Stomach (tissue), 9 donors: ENCODE data around the gene CDKN1C. TPM values are rescaled to one million over a fixed set of nuclear protein-coding genes. Genes with fewer than 3 reads are reported as not detected.

ENCODE experiments used
- DNase-seq, 2 donors: peaks; one replicate each; pipeline versions ENCODE4 v3.0.0 to v3.0.0-alpha.2; 2013 to 2019
- H3K27ac ChIP-seq, 5 donors: fragments of 200-600 bp in 4 of 5; sonication (generic) in 4 of 5; one replicate each; pipeline ENCODE4 v1.5.1; 2013 to 2019; ENCODE audit warnings: mild to moderate bottlenecking in 1 of 5, moderate library complexity in 1 of 5
- H3K27me3 ChIP-seq, 3 donors: fragments of 200-600 bp; sonication (generic); one replicate each; pipeline ENCODE4 v1.5.1; 2017 to 2019; ENCODE audit warnings: mixed run types in 1 of 3
- H3K36me3 ChIP-seq, 4 donors: fragments of 200-600 bp; sonication (generic); 1 replicate in 3 of 4; 2 replicates in 1 of 4; pipeline ENCODE4 v1.5.1; 2016 to 2019
- H3K4me1 ChIP-seq, 4 donors: fragments of 200-600 bp; sonication (generic); one replicate each; pipeline ENCODE4 v1.5.1; 2016 to 2019
- H3K4me3 ChIP-seq, 4 donors: fragments of 200-600 bp; sonication (generic) in 3 of 4; one replicate each; pipeline ENCODE4 v1.5.1; 2016 to 2019; ENCODE audit warnings: mild to moderate bottlenecking in 1 of 4
- H3K9me3 ChIP-seq, 4 donors: fragments of 200-600 bp; sonication (generic); one replicate each; pipeline ENCODE4 v1.5.1; 2016 to 2019
- CTCF ChIP-seq, 7 experiments: fragments of 450-650 bp in 4 of 7; fragments of 200-600 bp in 3 of 7; sonication (generic) in 3 of 7; IDR thresholded peaks; one replicate each; pipeline ENCODE4 v1.5.1; 2016 to 2019; ENCODE audit warnings: antibody characterized with exemption in 7 of 7, control low read depth in 2 of 7, mild to moderate bottlenecking in 1 of 7
- EP300 ChIP-seq: sonication (generic); formaldehyde crosslinking; IDR thresholded peaks from one replicate; pipeline ENCODE4 v1.6.1; 2017; ENCODE audit warnings: antibody characterized with exemption
- POLR2A ChIP-seq, 4 donors: fragments of 450-650 bp; IDR thresholded peaks; one replicate each; pipeline ENCODE4 v1.6.1; 2016; ENCODE audit warnings: antibody characterized with exemption in 4 of 4, control low read depth in 2 of 4, mild to moderate bottlenecking in 1 of 4, moderate library complexity in 1 of 4
- POLR2AphosphoS5 ChIP-seq, 3 donors: sonication (generic); formaldehyde crosslinking; IDR thresholded peaks; one replicate each; pipeline ENCODE4 v1.6.1; 2016; ENCODE audit warnings: antibody characterized with exemption in 3 of 3
- WGBS, 5 donors: extraction: QIAGEN DNeasy Blood & Tissue Kit in 3 of 5; methylation state at CpG; one replicate each; pipeline versions ENCODE4 v1.1.5 to v1.1.7; 2013 to 2018; 5-methylcytosine and 5-hydroxymethylcytosine counted together
- intact Hi-C: fragments of 100-400 bp; cut with DNase I; formaldehyde crosslinking; loops from one replicate; pipeline ENCODE4 v1.15.1; 2023; ENCODE audit warnings: low total_unique reads
- polyA plus RNA-seq, 3 donors: library from polyadenylated mRNA; stranded (reverse); fragments of 200-250 nt; gene quantifications; one replicate each; pipeline ENCODE4 v1.2.3, GENCODE V29; 2013
- total RNA-seq, 5 donors: library from RNA; depleted of rRNA; stranded (reverse); fragments of >200 nt; gene quantifications; one replicate each; pipeline versions ENCODE4 v1.1.0 to v1.2.3, GENCODE V29; 2014 to 2016
- donor health status: healthy with polysubstance abuse.
- donor health status: Bipolar disorder and iron deficiency.
- donor health status: healthy.

CDKN1C gene
- total and polyA plus RNA-seq, 8 donors = 10.5 to 99.1 (median 42.3) TPM

GRCh38 chr11:2844116-2844842 lies 41.3 kb downstream of the CDKN1C start:
- no peaks in the 10 kb centered on the region for H3K9me3 ChIP-seq
- H3K36me3 ChIP-seq = peaks cover 0 to 10% (median 5%) of the 10 kb centered on the region in 4 donors
- TF ChIP-seq CTCF (IDR thresholded peaks at IDR 0.05) (no peak), EP300 (no peak), POLR2AphosphoS5 (IDR thresholded peaks at IDR 0.05) (no peak), POLR2A (IDR thresholded peaks at IDR 0.05) (no peak)
- DNase-seq = no peak
- H3K4me3 ChIP-seq = no peak overlapping the region
- no peaks in the 10 kb centered on the region for H3K4me1 ChIP-seq
- intact Hi-C loops = no loop called here
- no peaks in the 10 kb centered on the region for H3K27me3 ChIP-seq
- 79 to 88% (median 85%) methylated on average over 15 to 19 of the region's 19 CpGs for WGBS, 5 donors
- no peak overlapping the region for H3K27ac ChIP-seq

- Histone ChIP-seq H3K4me1 (no peaks in the 10 kb centered on the region), H3K27me3 (no peaks in the 10 kb centered on the region), H3K9me3 (no peaks in the 10 kb centered on the region), H3K27ac (no peak overlapping the region), H3K4me3 (no peak overlapping the region), H3K36me3 (peaks cover 0 to 10% (median 5%) of the 10 kb centered on the region in 4 donors)
- TF ChIP-seq POLR2A (IDR thresholded peaks at IDR 0.05) = no peak
- no peak for TF ChIP-seq EP300
- no peak for TF ChIP-seq CTCF (IDR thresholded peaks at IDR 0.05)
- no peak for TF ChIP-seq POLR2AphosphoS5 (IDR thresholded peaks at IDR 0.05)
- WGBS, 5 donors = 73 to 88% (median 74%) methylated on average over 14 of the region's 14 CpGs
- intact Hi-C loops = no loop called here
- DNase-seq = no peak
Measured at GRCh38 chr11:2843551-2843950, 42.0 kb downstream of the CDKN1C start.

- no peak for DNase-seq
- Histone ChIP-seq H3K9me3 (no peaks in the 10 kb centered on the region), H3K27ac (no peak overlapping the region), H3K27me3 (no peaks in the 10 kb centered on the region), H3K36me3 (peaks cover 0 to 3% (median 1%) of the 10 kb centered on the region in 4 donors), H3K4me3 (no peak overlapping the region), H3K4me1 (peaks cover 0 to 3% (median 1%) of the 10 kb centered on the region in 4 donors)
- WGBS, 5 donors = 81 to 91% (median 88%) methylated on average over 14 to 16 of the region's 16 CpGs
- intact Hi-C loops = no loop called here
- TF ChIP-seq POLR2AphosphoS5 (IDR thresholded peaks at IDR 0.05) (no peak), EP300 (no peak), POLR2A (IDR thresholded peaks at IDR 0.05) (no peak), CTCF (IDR thresholded peaks at IDR 0.05) (no peak)
Measured at GRCh38 chr11:2842876-2843275, 42.7 kb downstream of the CDKN1C start.

DNA sequence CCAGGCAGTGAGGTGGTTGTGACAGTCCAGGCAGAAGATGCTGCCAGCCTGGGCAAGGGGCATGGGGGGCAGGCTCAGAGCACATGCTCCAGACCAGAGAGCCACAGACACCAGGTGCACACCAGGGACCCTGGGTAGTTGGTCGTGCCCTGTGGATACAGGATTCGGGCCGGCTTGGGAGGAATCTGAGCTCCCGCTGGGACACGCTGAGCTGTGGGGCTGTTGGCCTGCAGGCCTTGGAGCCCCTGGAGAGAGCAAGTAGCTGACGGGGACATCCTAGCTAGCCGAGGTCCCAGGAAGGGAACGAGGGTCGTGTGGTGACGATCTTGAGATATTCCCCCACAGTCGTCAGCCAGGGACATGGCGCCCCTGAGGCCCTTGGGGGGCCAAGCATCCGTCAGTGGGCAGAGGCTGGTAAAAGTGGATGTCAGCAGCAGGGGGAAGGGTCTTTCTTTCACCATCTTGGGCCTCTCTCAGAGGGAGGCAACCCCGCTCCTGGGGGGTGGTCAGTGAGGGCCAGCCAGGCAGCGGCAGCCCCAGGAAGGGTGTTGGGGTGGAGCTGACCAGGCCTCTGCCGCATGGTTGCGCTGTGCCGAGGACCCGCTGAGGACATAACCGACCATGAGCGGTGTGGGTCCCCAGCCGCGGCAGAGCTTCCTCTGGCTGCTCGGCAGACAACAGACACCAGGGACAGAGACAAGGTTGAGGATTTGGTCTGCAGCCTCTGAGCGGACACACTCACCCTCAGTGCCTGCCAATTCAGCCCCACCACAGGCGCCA lies 44.0 kb downstream of the CDKN1C start:
- no peaks in the 10 kb centered on the region for H3K9me3 ChIP-seq
- intact Hi-C loops = no loop called here
- no peak overlapping the region for H3K4me3 ChIP-seq
- H3K27ac ChIP-seq = no peak overlapping the region
- DNase-seq = no peak
- no peaks in the 10 kb centered on the region for H3K36me3 ChIP-seq
- 90 to 95% (median 92%) methylated on average over 26 of the region's 26 CpGs for WGBS, 5 donors
- TF ChIP-seq EP300 (no peak), POLR2AphosphoS5 (IDR thresholded peaks at IDR 0.05) (no peak), POLR2A (IDR thresholded peaks at IDR 0.05) (no peak), CTCF (IDR thresholded peaks at IDR 0.05) (no peak)
- H3K27me3 ChIP-seq = no peaks in the 10 kb centered on the region
- H3K4me1 ChIP-seq = peaks cover 12 to 16% (median 14%) of the 10 kb centered on the region in 4 donors
